ENCODE measurements around the gene CTSH.

CTSH gene

DNA sequence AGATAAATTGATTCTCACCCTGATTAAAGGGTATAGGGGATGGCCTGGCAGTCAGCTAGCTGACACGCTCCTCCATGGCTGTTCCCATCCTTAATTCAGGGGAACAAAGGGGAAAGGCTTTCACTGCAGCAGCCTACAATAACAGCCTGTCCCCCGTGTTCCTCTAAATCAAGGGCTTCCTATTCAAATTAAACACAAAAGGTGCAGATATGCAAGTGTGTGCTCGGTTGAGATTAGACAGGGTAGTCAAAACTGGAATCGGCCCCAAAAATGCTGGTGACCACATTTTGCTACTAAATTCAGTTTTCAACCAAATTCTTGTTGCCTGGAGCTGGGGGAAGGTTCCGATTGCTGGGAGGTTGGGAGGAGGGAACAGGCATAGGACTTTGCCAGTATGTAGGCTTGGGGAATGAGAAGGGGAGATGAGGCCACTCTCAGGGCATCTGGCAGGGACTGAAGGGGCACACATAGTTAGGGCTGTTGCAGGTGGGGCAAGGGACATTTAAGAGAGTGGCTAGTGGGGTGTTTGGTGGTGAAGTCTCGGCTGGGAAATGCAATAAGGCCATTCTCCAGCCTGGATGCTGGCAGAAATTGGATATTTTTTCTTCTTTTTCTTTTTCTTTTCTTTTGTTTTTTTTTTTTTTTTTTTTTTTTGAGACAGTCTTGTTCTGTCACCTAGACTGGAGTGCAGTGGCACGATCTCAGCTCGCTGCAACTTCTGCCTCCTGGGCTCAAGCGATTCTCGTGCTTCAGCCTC, 32.9 kb upstream of the CTSH start:
- DNase-seq: no peak

DNA sequence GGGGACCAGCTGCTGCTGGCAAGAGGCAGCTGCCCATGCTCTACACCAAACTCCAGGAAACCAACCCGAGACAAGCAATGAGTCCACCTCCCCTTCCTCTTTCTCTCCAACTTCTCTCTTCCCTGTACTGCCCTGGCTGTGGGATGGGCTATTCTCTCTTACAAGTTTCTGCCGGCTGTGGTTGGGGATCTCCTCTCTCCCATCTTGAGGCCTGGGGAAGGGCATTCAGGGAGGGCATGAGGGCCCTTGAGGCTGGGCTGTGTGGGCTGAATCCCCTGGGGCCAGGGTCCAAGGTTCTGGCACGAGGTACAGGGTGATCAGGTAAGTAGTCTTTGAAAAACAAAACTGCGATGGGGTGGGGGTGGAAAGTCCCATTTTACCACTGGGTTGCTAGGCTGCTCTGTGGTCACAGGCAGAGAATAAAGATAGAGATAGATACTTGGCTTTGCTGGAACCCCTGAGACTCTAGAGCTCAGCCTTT, 32.3 kb upstream of the CTSH start:
- no peak for DNase-seq

DNA sequence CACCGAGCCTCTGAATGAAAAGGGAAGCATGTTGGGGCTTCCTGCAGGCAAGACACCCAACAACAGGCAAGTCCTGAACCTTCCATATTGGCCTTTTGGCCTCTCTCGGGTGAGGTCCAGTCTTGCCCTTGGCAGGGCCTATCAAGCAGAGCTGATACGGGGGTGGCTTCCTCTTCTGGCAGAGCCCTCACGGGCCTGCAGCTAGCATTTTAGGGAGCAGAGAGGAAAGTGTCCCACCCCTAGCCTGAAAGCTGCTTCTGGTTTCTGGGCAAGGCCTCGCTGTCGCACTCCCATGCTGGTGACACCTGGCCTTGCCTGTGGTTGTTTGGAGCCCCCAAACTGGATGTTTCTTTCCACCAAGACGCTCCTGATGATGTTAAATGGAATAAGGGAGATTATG, 31.8 kb upstream of the CTSH start:
- DNase-seq: no peak

DNA sequence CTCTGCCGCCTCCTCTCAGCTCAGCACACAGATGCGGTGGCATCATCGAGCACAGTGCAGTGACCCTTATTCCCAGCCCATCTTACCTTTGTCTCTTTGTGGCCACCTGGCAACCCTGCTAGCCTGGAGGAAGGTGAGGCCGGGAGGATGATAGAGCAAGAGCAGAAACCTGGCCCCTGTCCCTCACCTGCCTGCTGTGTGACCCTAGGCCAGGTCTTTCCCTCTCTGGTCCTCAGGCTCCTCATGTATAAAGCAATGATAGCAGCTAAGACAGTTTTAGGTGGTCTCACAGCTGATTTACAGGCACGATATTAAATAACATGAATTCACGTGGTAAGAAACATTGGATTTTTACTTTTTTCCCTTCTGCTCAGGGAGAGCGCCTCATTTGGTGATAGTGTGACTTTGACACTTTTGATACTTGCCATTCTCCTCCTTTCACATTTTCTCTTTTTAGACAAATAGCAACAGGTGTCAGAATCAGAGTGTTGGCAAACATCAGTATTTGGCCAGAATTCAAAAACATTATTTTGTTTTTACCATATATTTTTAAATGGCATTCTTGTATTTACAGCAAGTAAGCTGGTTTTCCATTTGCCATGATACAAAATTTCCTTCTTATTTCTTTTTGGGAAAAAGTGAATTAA, 29.5 kb upstream of the CTSH start:
- DNase-seq: no peak

DNA sequence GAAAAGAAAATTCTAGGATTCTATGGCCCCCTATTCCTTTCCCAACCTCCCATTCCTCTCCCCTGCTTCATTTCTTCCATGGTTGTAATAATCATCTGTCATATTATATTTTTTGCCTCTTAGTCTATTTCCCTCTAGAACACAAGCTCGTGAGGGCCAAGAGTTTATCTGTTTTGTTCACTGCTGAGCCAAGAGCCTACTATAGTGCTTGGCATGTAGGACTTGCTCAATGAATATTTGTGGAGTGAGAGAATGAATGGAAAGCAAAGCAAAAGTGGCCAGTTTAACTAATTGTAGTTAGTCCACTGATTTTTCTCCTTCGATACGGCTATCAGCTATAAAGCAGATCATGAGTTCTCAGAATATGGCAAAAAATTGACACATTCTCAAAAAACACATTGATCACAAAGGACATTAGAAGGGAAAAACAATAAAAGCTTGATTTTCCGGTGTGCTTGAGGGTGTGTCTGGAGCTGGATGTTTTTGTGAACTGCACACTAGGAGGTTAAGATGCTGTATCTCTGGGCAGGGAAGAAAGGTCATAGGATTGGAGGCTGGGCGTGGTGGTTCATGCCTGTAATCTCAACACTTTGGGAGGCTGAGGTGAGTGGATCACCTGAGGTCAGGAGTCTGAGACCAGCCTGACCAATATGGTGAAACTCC, 25.0 kb upstream of the CTSH start:
- no peak for DNase-seq

DNA sequence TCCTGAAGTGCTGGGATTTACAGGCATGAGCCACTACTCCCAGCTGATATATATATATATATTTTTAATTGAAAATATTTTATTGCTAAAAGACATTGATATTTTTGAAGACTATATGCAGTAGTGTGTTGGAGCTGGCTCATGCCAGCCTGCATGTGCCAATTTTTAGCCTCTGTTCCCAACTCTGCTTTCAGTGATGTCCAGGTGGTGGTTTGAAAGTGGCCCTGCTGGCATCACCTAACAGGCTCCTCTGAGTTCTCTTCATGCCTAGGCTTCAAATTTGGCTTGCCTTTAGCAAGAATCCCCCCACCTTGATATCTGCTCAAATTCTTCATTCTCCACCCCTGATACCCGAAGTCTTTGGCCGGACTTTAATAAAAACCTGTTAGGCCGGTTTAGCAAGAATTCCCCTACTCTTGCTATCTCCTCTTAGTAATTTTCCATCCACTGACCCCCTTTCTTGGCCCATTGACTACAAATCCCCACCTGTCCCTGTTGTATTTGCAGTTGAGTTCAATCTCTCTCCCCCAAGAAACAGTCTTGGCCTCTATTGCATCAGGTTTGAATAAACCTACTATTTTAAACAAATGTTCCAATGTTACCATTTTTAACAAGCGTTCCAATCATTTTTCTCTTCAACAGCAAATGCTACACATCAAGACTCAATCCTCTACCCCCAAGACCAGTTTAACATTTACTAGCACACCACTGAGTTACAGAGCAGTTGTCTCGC, 23.9 kb upstream of the CTSH start:
- no peak for DNase-seq

DNA sequence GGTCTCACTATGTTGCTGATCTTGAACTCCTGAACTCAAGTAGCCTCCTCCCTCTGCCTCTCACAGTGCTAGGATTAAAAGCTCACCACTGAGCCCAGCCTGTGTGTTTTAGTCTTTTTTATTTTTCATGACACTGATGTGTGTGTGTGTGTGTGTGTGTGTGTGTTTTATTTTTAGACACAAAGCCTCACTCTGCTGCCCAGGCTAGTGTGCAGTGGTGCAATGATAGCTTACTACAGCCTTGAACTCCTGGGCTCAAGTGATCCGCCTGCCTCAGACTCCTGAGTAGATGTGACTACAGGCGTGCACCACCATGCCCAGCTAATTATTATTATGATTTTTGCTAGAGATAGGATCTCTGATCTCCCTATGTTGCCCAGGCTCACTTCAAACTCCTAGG, 23.3 kb upstream of the CTSH start:
- no peak for DNase-seq

DNA sequence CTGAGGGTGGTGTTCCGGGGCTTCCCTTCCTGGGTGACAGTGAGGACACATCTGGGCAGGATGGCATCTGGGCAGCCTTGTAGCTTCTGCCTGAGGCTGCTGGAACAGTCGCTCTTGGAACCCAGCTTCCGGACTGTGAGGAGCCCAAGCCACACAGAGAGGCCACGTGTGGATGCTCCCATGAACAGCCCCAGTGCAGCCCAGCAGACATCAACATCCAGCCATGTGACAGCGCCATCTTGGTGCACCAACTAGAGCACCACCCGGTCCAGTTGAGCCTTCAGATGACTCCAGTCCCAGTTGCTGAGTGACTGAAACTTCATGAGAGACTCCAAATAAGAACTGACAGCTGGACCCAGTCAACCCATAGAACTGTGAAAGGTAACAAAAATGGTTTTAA, 15.5 kb upstream of the CTSH start:
- no peak for DNase-seq

DNA sequence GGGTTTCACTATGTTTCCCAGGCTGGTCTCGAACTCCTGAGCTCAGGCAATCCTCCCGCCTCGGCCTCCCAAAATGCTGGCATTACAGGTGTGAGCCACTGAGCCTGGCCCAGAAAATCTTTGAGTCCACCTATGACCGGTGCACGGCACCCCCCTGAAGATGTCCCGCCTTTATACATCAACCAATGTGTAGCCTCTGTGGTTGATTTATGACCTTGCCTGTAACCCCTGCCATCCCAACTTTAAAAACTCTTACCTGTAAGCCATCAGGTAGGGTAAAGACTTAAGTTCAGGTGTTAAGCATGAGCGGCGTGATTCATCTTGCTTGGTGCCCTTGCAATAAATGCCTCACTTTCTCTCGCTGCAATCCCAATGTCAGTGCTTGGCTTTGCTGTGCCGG, 14.5 kb upstream of the CTSH start:
- DNase-seq: no peak

DNA sequence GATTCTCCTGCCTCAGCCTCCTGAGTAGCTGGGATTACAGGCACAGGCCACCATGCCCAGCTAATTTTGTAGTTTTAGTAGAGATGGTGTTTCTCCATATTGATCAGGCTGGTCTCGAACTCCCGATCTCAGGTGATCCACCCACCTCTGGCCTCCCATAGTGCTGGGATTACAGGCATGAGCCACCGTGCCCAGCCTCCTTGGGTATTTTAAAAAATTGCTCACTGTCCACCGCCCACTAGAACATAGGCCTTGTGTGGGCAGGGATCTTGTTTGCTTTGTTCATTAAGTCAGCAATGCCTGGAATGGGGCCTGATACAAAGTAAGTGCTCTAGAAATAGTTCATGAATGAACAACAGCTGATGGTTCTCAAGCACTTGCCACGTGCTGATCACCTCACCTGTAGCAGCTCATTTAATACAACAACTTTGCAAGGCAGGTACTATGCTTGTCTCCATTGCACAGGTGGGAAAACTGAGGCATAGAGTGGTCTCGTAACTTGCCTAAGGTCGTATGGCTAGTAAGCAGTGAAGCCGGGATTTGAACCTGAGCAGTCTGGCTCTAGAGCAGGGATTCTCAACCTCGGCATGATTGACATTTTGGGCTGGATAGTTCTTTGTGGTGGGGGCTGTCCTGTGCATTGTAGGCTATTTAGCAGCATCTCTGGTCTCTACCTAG, 12.7 kb upstream of the CTSH start:
- DNase-seq: no peak

DNA sequence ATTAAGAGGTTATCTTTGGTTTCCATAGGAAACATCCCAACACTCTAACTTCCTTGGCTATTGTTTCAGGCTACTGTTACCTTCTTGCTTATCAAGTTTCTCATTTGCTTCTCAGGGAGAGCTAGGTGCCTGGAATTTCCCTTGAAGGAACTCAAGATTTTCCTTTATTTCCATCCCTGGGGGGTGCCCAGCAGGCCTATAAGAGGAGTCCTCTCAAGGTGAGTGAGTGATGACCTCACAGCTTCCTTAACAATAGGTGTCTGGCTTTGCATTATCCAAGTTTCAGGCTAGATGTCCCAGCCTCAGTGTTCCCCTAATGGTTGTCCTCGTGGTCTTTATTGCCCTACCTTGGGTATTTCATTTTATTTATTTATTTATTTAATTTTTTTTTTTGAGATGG, 12.1 kb upstream of the CTSH start:
- DNase-seq: no peak

DNA sequence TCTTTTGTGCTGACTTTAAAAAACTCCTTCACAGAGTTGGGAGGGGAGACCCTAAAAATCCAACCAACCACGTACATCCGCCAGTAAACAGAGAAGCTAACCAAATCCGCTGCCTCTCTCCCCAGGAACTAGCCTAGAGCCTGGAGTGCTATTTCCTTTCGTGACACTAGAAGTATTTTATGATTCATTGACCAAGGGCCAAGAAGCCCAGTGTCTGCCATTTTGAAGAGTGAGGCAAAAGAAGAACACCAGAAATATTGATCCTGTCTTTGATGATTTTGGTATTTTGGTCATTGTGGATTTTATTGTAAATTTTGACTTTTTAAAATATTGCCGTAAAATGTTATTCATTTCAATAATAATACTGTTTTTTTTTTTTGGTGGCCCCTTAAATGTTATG, 10.5 kb upstream of the CTSH start:
- DNase-seq: no peak

DNA sequence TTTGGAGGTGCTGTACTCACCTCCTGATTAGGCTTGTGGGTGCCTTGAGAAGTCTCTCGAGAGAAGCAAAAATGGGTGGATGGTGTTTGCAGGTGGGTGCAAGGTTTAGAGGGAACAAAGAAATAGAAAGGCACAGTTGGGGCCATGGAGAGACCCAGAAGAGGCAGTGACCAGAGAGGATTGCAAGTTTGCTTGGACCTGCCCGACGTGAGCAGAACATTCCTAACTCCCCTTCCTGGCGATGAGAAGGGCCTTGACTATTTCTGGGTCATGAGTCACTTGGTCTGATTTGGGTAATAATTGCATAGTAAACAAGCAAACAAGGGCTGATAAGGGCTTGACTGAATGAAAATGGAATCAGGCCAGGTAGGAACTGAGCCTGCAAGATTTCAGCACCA, 7.0 kb upstream of the CTSH start:
- no peak for DNase-seq

DNA sequence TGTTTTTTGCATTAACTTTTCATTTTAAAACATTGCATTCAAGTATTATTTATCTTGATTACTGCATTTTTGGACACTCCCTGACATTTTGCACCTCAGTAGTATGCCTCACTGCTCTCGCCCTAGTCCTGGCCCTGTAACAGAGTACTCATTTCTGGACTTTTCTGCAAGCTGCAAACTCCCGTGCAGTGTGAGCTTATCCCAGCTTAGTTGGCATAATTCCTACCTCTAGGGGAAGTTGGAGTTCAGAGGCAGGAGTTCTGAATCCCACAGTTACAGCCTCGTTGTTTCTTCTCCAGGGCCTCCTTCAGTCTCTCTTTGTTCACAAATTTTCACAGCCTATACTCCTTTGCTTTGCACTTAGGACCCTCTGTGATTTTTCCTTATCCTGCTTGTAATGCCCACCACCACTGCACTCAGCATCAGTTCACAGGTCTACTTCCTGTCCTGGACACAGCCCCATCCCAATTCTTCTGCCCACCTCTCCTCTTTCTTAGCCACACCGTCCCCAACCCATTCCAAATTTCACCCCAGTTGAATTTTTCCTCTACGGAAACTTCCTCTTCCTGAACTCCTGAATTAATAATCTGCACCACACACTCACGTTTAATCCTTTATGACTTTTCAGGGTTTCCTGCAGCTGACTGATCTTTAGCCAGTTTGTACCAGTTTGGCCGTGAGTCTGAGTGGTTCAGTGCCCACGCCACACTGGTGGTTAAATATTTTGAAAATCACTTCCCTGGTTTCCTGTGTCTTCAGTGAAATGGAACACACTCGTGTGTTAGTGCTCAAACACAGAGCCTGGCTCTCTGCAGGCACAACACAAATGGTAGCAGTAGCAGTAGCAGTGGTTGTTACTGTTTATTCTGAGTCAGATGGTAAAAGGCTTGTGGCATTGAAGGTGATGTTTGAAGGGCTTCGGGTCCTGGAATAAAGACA, 6.3 kb upstream of the CTSH start:
- no peak for DNase-seq

DNA sequence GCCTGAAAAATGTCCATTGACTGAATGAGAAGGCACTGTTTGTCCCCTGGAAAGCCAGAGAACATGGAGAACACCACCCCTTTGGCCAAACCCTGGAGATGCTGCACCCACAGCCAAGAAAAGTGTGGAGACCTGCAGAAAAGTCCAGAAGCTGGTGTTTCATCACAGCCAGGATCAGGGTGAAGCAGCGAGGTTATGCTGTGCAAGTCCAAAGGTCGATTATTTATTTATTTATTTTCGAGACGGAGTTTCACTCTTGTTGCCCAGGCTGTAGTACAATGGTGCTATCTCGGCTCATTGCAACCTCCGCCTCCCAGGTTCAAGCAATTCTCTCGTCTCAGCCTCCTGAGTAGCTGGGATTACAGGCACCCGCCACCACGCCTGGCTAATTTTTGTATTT, 5.5 kb upstream of the CTSH start:
- no peak for DNase-seq

DNA sequence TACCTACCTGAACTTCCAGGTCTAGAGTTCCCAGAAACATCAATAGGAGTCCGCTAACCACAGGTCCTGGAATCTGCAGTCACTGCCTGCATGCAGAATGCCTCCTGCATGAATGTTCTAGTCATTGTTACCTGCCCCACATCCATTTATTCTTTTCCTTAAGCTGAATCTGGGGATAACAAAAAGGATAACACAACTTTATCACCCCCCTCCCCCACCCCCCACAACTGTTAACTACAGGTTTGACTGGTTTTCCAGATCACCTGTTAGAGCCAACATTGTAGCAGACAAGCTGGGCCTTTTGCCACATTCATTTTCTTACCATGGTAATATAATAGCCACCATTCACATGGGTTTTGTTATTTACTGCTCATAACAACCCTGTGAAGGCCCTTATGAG, 4.6 kb upstream of the CTSH start:
- no peak for DNase-seq

DNA sequence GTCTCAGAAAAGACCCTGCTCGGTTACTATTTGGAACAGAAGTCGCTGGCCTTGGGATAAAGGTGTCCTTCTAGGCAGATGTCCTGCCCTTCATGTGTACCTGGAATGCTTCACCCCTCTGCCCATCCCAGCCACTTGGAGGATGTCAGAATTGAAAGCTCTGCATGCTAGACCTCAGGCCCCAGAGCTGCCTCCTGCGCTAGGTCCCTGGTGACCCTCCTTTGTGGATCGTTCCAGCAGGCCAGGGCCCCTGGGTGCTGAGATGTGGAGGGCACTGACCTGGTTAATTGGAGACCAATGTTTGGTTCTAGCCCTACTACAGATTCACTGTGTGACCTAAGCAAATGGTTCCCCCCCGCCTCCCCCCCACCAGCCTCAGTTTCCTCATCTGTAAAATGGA, 2.7 kb upstream of the CTSH start:
- DNase-seq: no peak

DNA sequence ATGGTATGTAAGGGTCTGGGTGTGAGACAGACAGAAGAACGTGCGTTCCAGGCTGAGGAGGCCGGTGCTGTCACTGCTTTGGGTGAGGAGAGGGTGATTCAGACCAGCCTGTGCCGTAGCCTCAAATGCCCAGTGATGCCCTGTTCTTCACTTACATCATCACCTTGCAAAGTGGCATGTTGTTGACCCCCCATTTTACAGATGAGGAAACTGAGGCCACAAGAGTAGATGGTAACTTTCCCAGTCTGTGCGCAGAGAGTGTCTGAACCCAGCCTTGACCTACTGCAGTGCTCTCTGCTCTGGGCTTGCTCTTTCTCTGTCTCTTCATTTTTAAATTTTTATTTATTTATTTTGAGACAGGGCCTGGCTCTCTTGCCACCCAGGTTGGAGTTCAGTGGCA, 1.6 kb upstream of the CTSH start:
- DNase-seq: no peak

DNA sequence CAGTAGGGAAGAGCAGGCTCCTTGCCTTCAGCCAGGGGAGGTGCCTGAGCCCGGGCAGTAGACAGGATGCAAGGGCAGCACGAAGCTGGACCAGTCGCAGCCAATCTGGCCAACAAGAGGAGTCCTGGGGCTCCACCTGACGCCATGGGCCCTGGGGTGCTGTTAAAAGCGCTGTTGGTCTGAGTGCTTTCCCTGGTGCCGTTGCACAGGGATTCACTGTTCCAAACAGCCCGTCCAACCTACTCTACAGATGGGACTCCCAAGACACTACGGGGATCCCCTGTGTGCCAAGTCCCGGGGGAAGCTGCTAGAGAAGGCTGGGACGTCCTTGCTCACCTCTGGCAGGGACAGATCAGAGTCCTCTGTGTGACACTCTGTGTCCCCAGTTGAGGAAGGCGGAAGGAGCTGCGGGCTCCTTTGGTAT, 632 bp downstream of the CTSH start:
- DNase-seq: peak; percentile 11

DNA sequence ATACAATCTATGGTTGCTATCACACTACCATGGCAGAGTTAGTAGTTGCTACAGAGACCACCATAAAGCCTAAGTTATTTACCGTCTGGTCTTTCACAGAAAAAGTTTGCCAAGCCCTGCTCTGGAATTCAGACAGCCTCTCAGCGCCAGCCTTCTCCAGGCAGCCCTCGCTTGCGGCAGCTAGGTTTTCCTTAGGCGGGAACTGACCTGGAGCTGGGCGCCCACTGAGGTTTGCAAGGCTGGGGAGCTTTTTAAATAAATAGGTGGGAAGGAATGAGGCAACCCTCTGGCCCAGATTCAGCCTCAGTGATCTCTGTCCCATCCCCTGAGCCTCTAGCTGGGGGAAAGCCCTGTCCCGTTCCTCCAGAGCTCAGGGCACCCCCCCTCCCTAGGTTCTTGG, 1.2 kb downstream of the CTSH start:
- DNase-seq: no peak

DNA sequence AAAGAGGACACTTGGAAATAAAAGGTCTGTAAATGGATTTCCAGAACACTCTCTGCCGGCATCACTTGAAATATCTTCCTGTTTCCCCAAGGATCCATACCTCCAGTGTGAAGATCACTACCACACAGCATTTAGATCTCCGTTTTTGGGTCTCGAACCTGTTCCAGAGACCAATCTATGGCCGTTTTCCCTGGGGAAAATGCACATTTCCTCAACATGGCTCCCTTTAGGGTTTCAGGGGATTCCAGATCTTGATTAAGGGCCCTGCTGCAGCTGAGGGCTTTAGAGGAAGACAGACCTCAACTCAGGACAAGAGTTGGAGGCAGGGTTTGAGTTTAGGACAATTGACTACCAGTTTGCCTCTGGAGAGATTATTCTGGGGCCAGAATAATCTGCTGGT, 2.1 kb downstream of the CTSH start:
- no peak for DNase-seq
